ENCODE results near the gene WASF2.
"Not testable (repeated sequence)": the region's sequence is repeated elsewhere in the genome, so short reads cannot be mapped to it uniquely, and the experiment has no call there.

- TF ChIP-seq POLR2A, POLR2AphosphoS5 (IDR thresholded peaks at IDR 0.05): not testable (repeated sequence)
- TF ChIP-seq, protein P1, sequence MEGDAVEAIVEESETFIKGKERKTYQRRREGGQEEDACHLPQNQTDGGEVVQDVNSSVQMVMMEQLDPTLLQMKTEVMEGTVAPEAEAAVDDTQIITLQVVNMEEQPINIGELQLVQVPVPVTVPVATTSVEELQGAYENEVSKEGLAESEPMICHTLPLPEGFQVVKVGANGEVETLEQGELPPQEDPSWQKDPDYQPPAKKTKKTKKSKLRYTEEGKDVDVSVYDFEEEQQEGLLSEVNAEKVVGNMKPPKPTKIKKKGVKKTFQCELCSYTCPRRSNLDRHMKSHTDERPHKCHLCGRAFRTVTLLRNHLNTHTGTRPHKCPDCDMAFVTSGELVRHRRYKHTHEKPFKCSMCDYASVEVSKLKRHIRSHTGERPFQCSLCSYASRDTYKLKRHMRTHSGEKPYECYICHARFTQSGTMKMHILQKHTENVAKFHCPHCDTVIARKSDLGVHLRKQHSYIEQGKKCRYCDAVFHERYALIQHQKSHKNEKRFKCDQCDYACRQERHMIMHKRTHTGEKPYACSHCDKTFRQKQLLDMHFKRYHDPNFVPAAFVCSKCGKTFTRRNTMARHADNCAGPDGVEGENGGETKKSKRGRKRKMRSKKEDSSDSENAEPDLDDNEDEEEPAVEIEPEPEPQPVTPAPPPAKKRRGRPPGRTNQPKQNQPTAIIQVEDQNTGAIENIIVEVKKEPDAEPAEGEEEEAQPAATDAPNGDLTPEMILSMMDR (IDR thresholded peaks at IDR 0.05): not testable (repeated sequence)
These were observed 57.2 kb downstream of the WASF2 start for GRCh38 chr1:27432725-27433124.

Measured in breast epithelium (tissue), 3 donors.